GM12875 (cell line): ENCODE measurements around the gene INHBC.
"Not testable (repeated sequence)": the region's sequence is repeated elsewhere in the genome, so short reads cannot be mapped to it uniquely, and the experiment has no call there.

Source experiments
- H3K4me3 ChIP-seq: one replicate; pipeline ENCODE4 v1.5.1; 2011; ENCODE audit warnings: low read depth, low read length, control low read depth
- CTCF ChIP-seq: IDR thresholded peaks from 2 replicates; pipeline ENCODE4 v1.5.1; 2011; ENCODE audit warnings: low read depth, mild to moderate bottlenecking, control low read depth, inconsistent platforms, low read length, moderate library complexity, borderline replicate concordance; ENCODE audit not compliant: insufficient read depth

INHBC gene

GRCh38 chr12:57438400-57438799, 3.8 kb downstream of the INHBC start:
- no peak for TF ChIP-seq CTCF
- H3K4me3 ChIP-seq = no peak overlapping the region

GRCh38 chr12:57439762-57440266, 5.2 kb downstream of the INHBC start:
- TF ChIP-seq CTCF = no peak
- H3K4me3 ChIP-seq = no peak overlapping the region

GRCh38 chr12:57441393-57441792, 6.8 kb downstream of the INHBC start:
- not testable (repeated sequence) for H3K4me3 ChIP-seq

- TF ChIP-seq CTCF = no peak
- H3K4me3 ChIP-seq = no peak overlapping the region
These were observed 7.4 kb downstream of the INHBC start for GRCh38 chr12:57441846-57442427.

- not testable (repeated sequence) for H3K4me3 ChIP-seq
These were observed 9.8 kb downstream of the INHBC start for GRCh38 chr12:57444337-57444736.

- H3K4me3 ChIP-seq = no peak overlapping the region
- no peak for TF ChIP-seq CTCF
These were observed 10.2 kb downstream of the INHBC start for GRCh38 chr12:57444744-57445143.

GRCh38 chr12:57446292-57446960, 11.8 kb downstream of the INHBC start:
- no peak overlapping the region for H3K4me3 ChIP-seq
- TF ChIP-seq CTCF = no peak

- no peak for TF ChIP-seq CTCF
- no peak overlapping the region for H3K4me3 ChIP-seq
These were observed 14.1 kb downstream of the INHBC start for GRCh38 chr12:57448669-57449068.
